Astrocyte (in vitro differentiated cells and primary cell): ENCODE results near the gene DMP1. TPM values are rescaled to one million over a fixed set of nuclear protein-coding genes. Genes with fewer than 3 reads are reported as not detected.

Experiments
- DNase-seq: peaks from one replicate; pipeline ENCODE4 v3.0.0-alpha.2; 2010; ENCODE audit warnings: low read depth
- FAIRE-seq: peaks from 2 replicates; lab custom pipeline; 2011; peaks lifted over from hg19 to GRCh38; lab: Jason Lieb, UNC
- H2AFZ ChIP-seq: 2 replicates; pipeline ENCODE4 v1.6.0; 2012; ENCODE audit warnings: low read depth, low read length, inconsistent platforms
- H3K27ac ChIP-seq: 2 replicates; pipeline ENCODE4 v1.5.1; 2011; ENCODE audit warnings: low read depth, low read length, inconsistent platforms
- H3K27me3 ChIP-seq: 2 replicates; pipeline ENCODE4 v1.6.0; 2011; ENCODE audit warnings: low read length, inconsistent platforms; ENCODE audit not compliant: insufficient read depth
- H3K36me3 ChIP-seq: 2 replicates; pipeline ENCODE4 v1.5.1; 2011; ENCODE audit warnings: low read length, inconsistent platforms; ENCODE audit not compliant: insufficient read depth
- H3K4me1 ChIP-seq: 2 replicates; pipeline ENCODE4 v1.5.1; 2011; ENCODE audit warnings: low read length, inconsistent platforms; ENCODE audit not compliant: insufficient read depth
- H3K4me2 ChIP-seq: 2 replicates; pipeline ENCODE4 v1.6.0; 2012; ENCODE audit warnings: low read length, inconsistent platforms
- H3K4me3 ChIP-seq: 2 replicates; pipeline ENCODE4 v1.5.1; 2011; ENCODE audit warnings: low read depth, mild to moderate bottlenecking, low read length, inconsistent platforms; ENCODE audit not compliant: insufficient read depth
- H3K79me2 ChIP-seq: 2 replicates; pipeline ENCODE4 v1.6.0; 2012; ENCODE audit warnings: mild to moderate bottlenecking, low read length, inconsistent platforms; ENCODE audit not compliant: insufficient read depth
- H3K9ac ChIP-seq: 2 replicates; pipeline ENCODE4 v1.6.0; 2012; ENCODE audit warnings: mild to moderate bottlenecking, low read length, inconsistent platforms
- H3K9me3 ChIP-seq: 2 replicates; pipeline ENCODE4 v1.5.1; 2012; ENCODE audit warnings: low read depth, mild to moderate bottlenecking, low read length, inconsistent platforms; ENCODE audit not compliant: insufficient read depth
- H4K20me1 ChIP-seq: 2 replicates; pipeline ENCODE4 v1.6.0; 2012; ENCODE audit warnings: low read length, inconsistent platforms; ENCODE audit not compliant: insufficient read depth
- H3K27ac Mint-ChIP-seq: one replicate; pipeline ENCODE4 v1.8.0; 2021; ENCODE audit warnings: mild to moderate bottlenecking, mixed read lengths; ENCODE audit not compliant: unreplicated experiment
- H3K27me3 Mint-ChIP-seq: one replicate; pipeline ENCODE4 v1.8.0; 2021; ENCODE audit warnings: low read depth, mixed read lengths; ENCODE audit not compliant: unreplicated experiment
- H3K36me3 Mint-ChIP-seq: one replicate; pipeline ENCODE4 v1.8.0; 2021; ENCODE audit warnings: low read depth, mixed read lengths; ENCODE audit not compliant: unreplicated experiment
- H3K4me1 Mint-ChIP-seq: one replicate; pipeline ENCODE4 v1.8.0; 2021; ENCODE audit warnings: low read depth, mixed read lengths; ENCODE audit not compliant: unreplicated experiment
- H3K4me3 Mint-ChIP-seq: one replicate; pipeline ENCODE4 v1.8.0; 2021; ENCODE audit warnings: mild to moderate bottlenecking, moderate library complexity, mixed read lengths; ENCODE audit not compliant: unreplicated experiment
- H3K9me3 Mint-ChIP-seq: one replicate; pipeline ENCODE4 v1.8.0; 2021; ENCODE audit warnings: mild to moderate bottlenecking, mixed read lengths; ENCODE audit not compliant: unreplicated experiment
- EZH2 ChIP-seq: IDR thresholded peaks from 2 replicates; pipeline ENCODE4 v1.6.1; 2012; ENCODE audit warnings: mild to moderate bottlenecking, low read length, inconsistent platforms; ENCODE audit not compliant: insufficient read depth
- total RNA-seq: library from RNA; stranded (reverse); gene quantifications from 2 replicates; pipeline ENCODE4 v1.2.1, GENCODE V29; 2021
- TF ChIP-seq, protein P1 (sequence below): IDR thresholded peaks from 2 replicates; pipeline ENCODE4 v1.5.1; 2011; ENCODE audit warnings: low read depth, mild to moderate bottlenecking, inconsistent platforms, low read length, moderate library complexity; ENCODE audit not compliant: insufficient read depth

DMP1 gene
- total RNA-seq, 1 donor from 2014 or later = 0.11 TPM

DNA sequence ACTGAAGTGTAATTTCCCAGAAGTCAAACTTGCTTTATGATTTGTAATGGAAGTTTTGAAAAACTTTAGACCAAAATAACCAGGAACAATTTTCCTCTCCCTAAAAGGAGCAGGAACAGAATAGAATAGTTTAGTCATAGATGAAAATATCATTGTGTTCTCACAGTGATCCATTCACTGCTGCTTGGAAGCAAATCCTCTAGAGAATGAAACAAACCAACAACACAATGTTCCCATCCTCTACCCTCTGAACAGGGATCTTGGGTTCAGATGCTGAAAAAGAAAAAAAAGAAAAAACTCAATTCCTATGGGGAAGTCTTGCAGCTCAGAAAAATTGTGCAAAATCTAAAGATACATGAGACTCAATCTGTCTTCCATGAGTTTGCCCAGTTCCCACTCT is 29.6 kb upstream of the DMP1 start:
- H3K9me3 ChIP-seq = no peaks in the 10 kb centered on the region
- no peak overlapping the region for H3K27ac ChIP-seq
- Mint-ChIP-seq H3K9me3 (no peaks in the 10 kb centered on the region), H3K27me3 (peaks cover 10% of the 10 kb centered on the region), H3K36me3 (no peaks in the 10 kb centered on the region), H3K4me3 (no peak overlapping the region), H3K27ac (no peak overlapping the region), H3K4me1 (no peaks in the 10 kb centered on the region)
- DNase-seq = no peak
- FAIRE-seq = peak; percentile 37
- no peak overlapping the region for H3K4me3 ChIP-seq
- H3K79me2 ChIP-seq = no peaks in the 10 kb centered on the region
- no peak overlapping the region for H3K9ac ChIP-seq
- no peaks in the 10 kb centered on the region for H3K4me1 ChIP-seq
- H4K20me1 ChIP-seq = no peaks in the 10 kb centered on the region
- H3K27me3 ChIP-seq = peaks cover 8% of the 10 kb centered on the region
- H3K4me2 ChIP-seq = no peak overlapping the region
- H3K36me3 ChIP-seq = no peaks in the 10 kb centered on the region
- TF ChIP-seq EZH2 = no peak
- no peak overlapping the region for H2AFZ ChIP-seq

DNA sequence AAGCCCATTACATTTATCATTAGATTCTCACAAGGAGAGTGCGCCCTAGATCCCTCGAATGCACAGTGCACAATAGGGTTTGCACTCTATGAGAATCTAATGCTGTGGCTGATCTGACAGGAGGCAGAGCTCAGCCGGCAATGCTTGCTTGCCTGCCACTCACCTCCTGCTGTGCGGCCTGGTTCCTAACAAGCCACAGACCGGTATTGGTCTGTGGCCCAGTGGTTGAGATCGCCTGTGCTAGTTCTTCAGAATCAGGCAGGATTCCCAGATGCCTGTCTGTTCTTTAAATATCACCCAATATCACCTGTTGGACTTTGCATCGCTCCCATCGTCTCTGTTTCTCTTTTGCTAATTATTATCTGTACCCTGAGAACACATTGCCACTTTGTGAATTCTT is 27.8 kb upstream of the DMP1 start:
- H3K4me2 ChIP-seq = no peak overlapping the region
- H4K20me1 ChIP-seq = no peaks in the 10 kb centered on the region
- no peaks in the 10 kb centered on the region for H3K79me2 ChIP-seq
- H3K27me3 Mint-ChIP-seq = peaks cover 8% of the 10 kb centered on the region
- no peaks in the 10 kb centered on the region for H3K9me3 Mint-ChIP-seq
- DNase-seq (no peak), FAIRE-seq (no peak)
- H3K9me3 ChIP-seq = no peaks in the 10 kb centered on the region
- H3K27ac Mint-ChIP-seq = no peak overlapping the region
- H3K4me1 Mint-ChIP-seq = no peaks in the 10 kb centered on the region
- H3K4me1 ChIP-seq = no peaks in the 10 kb centered on the region
- TF ChIP-seq, protein P1, sequence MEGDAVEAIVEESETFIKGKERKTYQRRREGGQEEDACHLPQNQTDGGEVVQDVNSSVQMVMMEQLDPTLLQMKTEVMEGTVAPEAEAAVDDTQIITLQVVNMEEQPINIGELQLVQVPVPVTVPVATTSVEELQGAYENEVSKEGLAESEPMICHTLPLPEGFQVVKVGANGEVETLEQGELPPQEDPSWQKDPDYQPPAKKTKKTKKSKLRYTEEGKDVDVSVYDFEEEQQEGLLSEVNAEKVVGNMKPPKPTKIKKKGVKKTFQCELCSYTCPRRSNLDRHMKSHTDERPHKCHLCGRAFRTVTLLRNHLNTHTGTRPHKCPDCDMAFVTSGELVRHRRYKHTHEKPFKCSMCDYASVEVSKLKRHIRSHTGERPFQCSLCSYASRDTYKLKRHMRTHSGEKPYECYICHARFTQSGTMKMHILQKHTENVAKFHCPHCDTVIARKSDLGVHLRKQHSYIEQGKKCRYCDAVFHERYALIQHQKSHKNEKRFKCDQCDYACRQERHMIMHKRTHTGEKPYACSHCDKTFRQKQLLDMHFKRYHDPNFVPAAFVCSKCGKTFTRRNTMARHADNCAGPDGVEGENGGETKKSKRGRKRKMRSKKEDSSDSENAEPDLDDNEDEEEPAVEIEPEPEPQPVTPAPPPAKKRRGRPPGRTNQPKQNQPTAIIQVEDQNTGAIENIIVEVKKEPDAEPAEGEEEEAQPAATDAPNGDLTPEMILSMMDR = no peak
- no peak for TF ChIP-seq EZH2
- no peak overlapping the region for H2AFZ ChIP-seq
- H3K27me3 ChIP-seq = peaks cover 8% of the 10 kb centered on the region
- H3K4me3 ChIP-seq = no peak overlapping the region
- H3K9ac ChIP-seq = no peak overlapping the region
- no peaks in the 10 kb centered on the region for H3K36me3 Mint-ChIP-seq
- H3K27ac ChIP-seq = no peak overlapping the region
- H3K4me3 Mint-ChIP-seq = no peak overlapping the region
- no peaks in the 10 kb centered on the region for H3K36me3 ChIP-seq

DNA sequence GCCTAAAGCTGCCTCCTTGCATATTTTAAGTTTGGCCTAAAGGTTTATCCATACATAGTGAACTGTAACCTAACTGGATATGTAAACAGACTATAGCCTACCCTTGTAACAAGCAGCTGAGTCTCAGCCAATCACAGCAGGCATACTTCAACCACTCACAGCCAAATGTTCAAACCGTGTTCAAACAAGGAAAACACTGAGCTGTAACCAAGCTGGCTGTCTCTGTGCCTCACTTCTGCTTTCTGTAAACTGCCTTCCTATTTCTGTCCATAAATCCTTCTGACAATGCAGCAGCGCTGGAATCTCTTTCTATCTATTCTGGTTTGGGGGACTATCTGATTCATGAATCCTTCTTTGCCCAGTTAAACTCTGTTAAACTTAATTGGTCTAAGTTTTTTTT is 25.4 kb upstream of the DMP1 start:
- no peaks in the 10 kb centered on the region for H3K9me3 Mint-ChIP-seq
- Histone ChIP-seq H3K4me2 (no peak overlapping the region), H3K4me3 (no peak overlapping the region), H3K27ac (no peak overlapping the region), H3K9ac (no peak overlapping the region), H3K4me1 (no peaks in the 10 kb centered on the region), H3K79me2 (no peaks in the 10 kb centered on the region), H3K9me3 (no peaks in the 10 kb centered on the region), H3K36me3 (no peaks in the 10 kb centered on the region), H2AFZ (peak overlapping the region; percentile 42), H4K20me1 (no peaks in the 10 kb centered on the region), H3K27me3 (peaks cover 8% of the 10 kb centered on the region)
- no peaks in the 10 kb centered on the region for H3K4me1 Mint-ChIP-seq
- H3K27me3 Mint-ChIP-seq = peaks cover 8% of the 10 kb centered on the region
- DNase-seq = no peak
- no peak overlapping the region for H3K27ac Mint-ChIP-seq
- TF ChIP-seq, protein P1 = no peak
- no peak for TF ChIP-seq EZH2
- no peaks in the 10 kb centered on the region for H3K36me3 Mint-ChIP-seq
- H3K4me3 Mint-ChIP-seq = no peak overlapping the region
- FAIRE-seq = no peak
